PC-3 (cell line): ENCODE measurements around the gene TYW3. TPM values are rescaled to one million over a fixed set of nuclear protein-coding genes. Genes with fewer than 3 reads are reported as not detected.

Experiments used
- ATAC-seq: fragments of 200-7000 bp; cut with Tn5 transposase; 2 replicates; pipeline ENCODE4 v1.9.1; 2020; ENCODE audit warnings: mild to moderate bottlenecking, moderate library complexity
- BruUV-seq: library from RNA; stranded (reverse); fragments of 400-500 nt; replicated peaks from 2 replicates; lab custom pipeline; 2021; lab: Mats Ljungman, UMichigan
- CTCF ChIA-PET: fragments of 300-600 bp; sonication (Branson Sonifier 250); formaldehyde crosslinking; loops from one replicate; lab custom pipeline; 2022; ENCODE audit warnings: antibody characterized with exemption; lab: Charles Lee
- POLR2A ChIA-PET: fragments of 300-600 bp; sonication (Branson Sonifier 250); formaldehyde crosslinking; loops from one replicate; lab custom pipeline; 2022; ENCODE audit warnings: antibody characterized with exemption; ENCODE audit not compliant: unreplicated experiment; lab: Charles Lee
- DNase-seq: peaks from one replicate; pipeline ENCODE4 v3.0.0-alpha.2; 2015
- H2AFZ ChIP-seq: fragments of 300-600 bp; sonication (generic); 2 replicates; pipeline ENCODE4 v1.6.0; 2016; ENCODE audit warnings: antibody characterized with exemption, low read length
- H3F3A ChIP-seq: fragments of 300-600 bp; sonication (generic); one replicate; pipeline ENCODE4 v1.6.0; 2017; ENCODE audit warnings: antibody characterized with exemption, low read length, control low read depth, mild to moderate bottlenecking; ENCODE audit not compliant: unreplicated experiment
- H3K27ac ChIP-seq: fragments of 300-600 bp; sonication (generic); 2 replicates; pipeline ENCODE4 v1.5.1; 2016; ENCODE audit warnings: mild to moderate bottlenecking, low read length
- H3K27me3 ChIP-seq: fragments of 300-600 bp; sonication (generic); 2 replicates; pipeline ENCODE4 v1.6.1; 2016; ENCODE audit warnings: low read length, mixed read lengths
- H3K36me3 ChIP-seq: fragments of 300-600 bp; sonication (generic); 2 replicates; pipeline ENCODE4 v1.6.1; 2016; ENCODE audit warnings: low read depth, mixed run types, low read length, mixed read lengths
- H3K4me1 ChIP-seq: fragments of 300-600 bp; sonication (generic); 2 replicates; pipeline ENCODE4 v1.5.1; 2016; ENCODE audit warnings: low read length; ENCODE audit not compliant: insufficient read depth
- H3K4me2 ChIP-seq: fragments of 300-600 bp; sonication (generic); 2 replicates; pipeline ENCODE4 v1.6.0; 2016; ENCODE audit warnings: low read length
- H3K4me3 ChIP-seq: fragments of 300-600 bp; sonication (generic); 2 replicates; pipeline ENCODE4 v1.5.1; 2016; ENCODE audit warnings: mild to moderate bottlenecking, low read length, mixed read lengths
- H3K79me2 ChIP-seq: fragments of 300-600 bp; sonication (generic); 2 replicates; pipeline ENCODE4 v1.6.1; 2017; ENCODE audit warnings: low read length, mixed read lengths
- H3K9ac ChIP-seq: fragments of 300-600 bp; sonication (generic); 2 replicates; pipeline ENCODE4 v1.6.0; 2016; ENCODE audit warnings: mild to moderate bottlenecking, low read length
- H3K9me2 ChIP-seq: fragments of 300-600 bp; sonication (generic); replicated peaks from 2 replicates; pipeline ENCODE4 v1.6.1; 2016; ENCODE audit warnings: mixed run types, low read length, mixed read lengths
- H3K9me3 ChIP-seq: fragments of 300-600 bp; sonication (generic); 2 replicates; pipeline ENCODE4 v1.6.1; 2016; ENCODE audit warnings: low read length, mixed read lengths
- H4K20me1 ChIP-seq: fragments of 300-600 bp; sonication (generic); 2 replicates; pipeline ENCODE4 v1.6.1; 2016; ENCODE audit warnings: low read length, mixed read lengths
- CTCF ChIP-seq: fragments of 300-600 bp; sonication (generic); conservative IDR thresholded peaks from 2 replicates; pipeline ENCODE4 v1.5.1; 2017; ENCODE audit warnings: antibody characterized with exemption, low read depth, mild to moderate bottlenecking, low read length
- EZH2 ChIP-seq: fragments of 300-600 bp; sonication (generic); IDR thresholded peaks from one replicate; pipeline ENCODE4 v1.6.1; 2017; ENCODE audit warnings: antibody characterized with exemption, mild to moderate bottlenecking, low read length; ENCODE audit not compliant: unreplicated experiment
- EZH2phosphoT487 ChIP-seq: fragments of 300-600 bp; sonication (generic); IDR thresholded peaks from 2 replicates; pipeline ENCODE4 v1.6.1; 2018; ENCODE audit warnings: mild to moderate bottlenecking, antibody characterized with exemption, low read length, borderline replicate concordance
- intact Hi-C: fragments of 100-400 bp; cut with micrococcal nuclease; formaldehyde crosslinking; loops from 2 replicates; pipeline ENCODE4 v1.9.0; 2023
- total RNA-seq: library from RNA; depleted of rRNA; stranded (reverse); fragments of >200 nt; gene quantifications from 2 replicates; pipeline ENCODE4 v1.2.3, GENCODE V29; 2014

TYW3 gene
- total RNA-seq, 1 experiment from 2014 or later = 21.2 TPM

- TF ChIP-seq EZH2 (no peak), EZH2phosphoT487 (no peak), CTCF (no peak)
- ATAC-seq (no peak), DNase-seq (no peak)
- Histone ChIP-seq H3K9me3 (no peaks in the 10 kb centered on the region), H4K20me1 (no peaks in the 10 kb centered on the region), H3K9ac (no peak overlapping the region), H3K9me2 (no peaks in the 10 kb centered on the region), H3F3A (peaks cover 10% of the 10 kb centered on the region), H3K4me2 (no peak overlapping the region), H3K36me3 (no peaks in the 10 kb centered on the region; the same call in none of the 2 replicates), H3K4me1 (peaks cover 22% of the 10 kb centered on the region), H3K27me3 (no peaks in the 10 kb centered on the region), H3K79me2 (peaks cover 39% of the 10 kb centered on the region), H3K4me3 (no peak overlapping the region), H3K27ac (no peak overlapping the region), H2AFZ (no peak overlapping the region)
- ChIA-PET POLR2A (no interaction called here), CTCF (no interaction called here)
- no TSS peak for BruUV-seq
- intact Hi-C loops = no loop called here
Measured at GRCh38 chr1:74728736-74729135, 4.2 kb upstream of the TYW3 start.

- intact Hi-C loops = no loop called here
- TF ChIP-seq EZH2 = no peak
- TF ChIP-seq EZH2phosphoT487 = no peak
- TF ChIP-seq CTCF = no peak
- H3K4me3 ChIP-seq = peak overlapping the region; percentile 81; the same call in 1 of the 2 replicates
- H3K27me3 ChIP-seq = no peaks in the 10 kb centered on the region
- H4K20me1 ChIP-seq = no peaks in the 10 kb centered on the region
- DNase-seq = peak; percentile 75
- ChIA-PET POLR2A (no interaction called here), CTCF (no interaction called here)
- H3F3A ChIP-seq = peaks cover 10% of the 10 kb centered on the region
- H3K4me1 ChIP-seq = peaks cover 31% of the 10 kb centered on the region
- peak; percentile 27 for ATAC-seq
- no peak overlapping the region for H3K9ac ChIP-seq
- peak overlapping the region; percentile 56 for H3K27ac ChIP-seq
- no peaks in the 10 kb centered on the region for H3K9me3 ChIP-seq
- H3K4me2 ChIP-seq = peak overlapping the region; percentile 90
- H3K9me2 ChIP-seq = no peaks in the 10 kb centered on the region
- H3K79me2 ChIP-seq = peaks cover 51% of the 10 kb centered on the region
- BruUV-seq = no TSS peak
- no peaks in the 10 kb centered on the region; the same call in 1 of the 2 replicates for H3K36me3 ChIP-seq
- peak overlapping the region; percentile 44; the same call in 1 of the 2 replicates for H2AFZ ChIP-seq
Measured at GRCh38 chr1:74729741-74730478, 3.0 kb upstream of the TYW3 start.
